ENCODE data around the gene UBA6. TPM values are rescaled to one million over a fixed set of nuclear protein-coding genes. Genes with fewer than 3 reads are reported as not detected.

UBA6 gene
- total and polyA plus RNA-seq, 7 donors = 3.3 to 37.9 (median 14.3) TPM

DNA sequence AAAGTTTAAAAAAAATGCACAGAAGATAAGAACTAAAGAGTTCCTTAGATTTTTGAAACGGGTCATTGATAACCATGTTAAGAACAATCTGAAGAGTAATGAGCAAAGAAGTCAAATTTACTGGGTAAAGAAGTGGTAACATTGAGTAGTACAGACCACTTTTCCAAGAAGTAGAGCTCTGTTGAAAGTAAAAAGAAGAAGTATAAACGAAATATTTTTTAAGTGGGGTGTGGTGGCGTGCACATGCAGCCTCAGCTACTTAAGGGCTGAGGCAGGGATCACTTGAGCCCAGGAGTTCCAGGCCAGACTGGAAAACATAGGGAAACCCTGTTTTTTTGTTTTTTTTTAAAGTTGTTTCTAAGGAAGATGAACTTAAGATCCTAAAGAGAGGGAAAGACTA, 68.5 kb downstream of the UBA6 start:
- Histone ChIP-seq H3K9me3 (no peaks in the 10 kb centered on the region), H3K27me3 (ENCODE audit: insufficient read depth in 3 of 3, low read length in 2 of 3) (no peaks in the 10 kb centered on the region), H3K36me3 (ENCODE audit: insufficient read depth in 1 of 2, low read depth in 1 of 2) (peaks cover 0 to 71% of the 10 kb centered on the region in 2 donors), H3K4me3 (no peak overlapping the region), H3K27ac (no peak overlapping the region), H3K4me1 (no peaks in the 10 kb centered on the region)
- TF ChIP-seq, protein P1, sequence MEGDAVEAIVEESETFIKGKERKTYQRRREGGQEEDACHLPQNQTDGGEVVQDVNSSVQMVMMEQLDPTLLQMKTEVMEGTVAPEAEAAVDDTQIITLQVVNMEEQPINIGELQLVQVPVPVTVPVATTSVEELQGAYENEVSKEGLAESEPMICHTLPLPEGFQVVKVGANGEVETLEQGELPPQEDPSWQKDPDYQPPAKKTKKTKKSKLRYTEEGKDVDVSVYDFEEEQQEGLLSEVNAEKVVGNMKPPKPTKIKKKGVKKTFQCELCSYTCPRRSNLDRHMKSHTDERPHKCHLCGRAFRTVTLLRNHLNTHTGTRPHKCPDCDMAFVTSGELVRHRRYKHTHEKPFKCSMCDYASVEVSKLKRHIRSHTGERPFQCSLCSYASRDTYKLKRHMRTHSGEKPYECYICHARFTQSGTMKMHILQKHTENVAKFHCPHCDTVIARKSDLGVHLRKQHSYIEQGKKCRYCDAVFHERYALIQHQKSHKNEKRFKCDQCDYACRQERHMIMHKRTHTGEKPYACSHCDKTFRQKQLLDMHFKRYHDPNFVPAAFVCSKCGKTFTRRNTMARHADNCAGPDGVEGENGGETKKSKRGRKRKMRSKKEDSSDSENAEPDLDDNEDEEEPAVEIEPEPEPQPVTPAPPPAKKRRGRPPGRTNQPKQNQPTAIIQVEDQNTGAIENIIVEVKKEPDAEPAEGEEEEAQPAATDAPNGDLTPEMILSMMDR (IDR thresholded peaks at IDR 0.05) = no peak
- DNase-seq (no peak), ATAC-seq (no peak)
- intact Hi-C loops (cut with DNase I) = loop anchor here in 1 of 2 donors (5.0 kb wide), 1 partner anchor 40 kb away; no protein-coding TSS in a partner anchor
- WGBS, 3 donors = 86 to 93% (median 89%) methylated on average over 3 of the region's 3 CpGs

DNA sequence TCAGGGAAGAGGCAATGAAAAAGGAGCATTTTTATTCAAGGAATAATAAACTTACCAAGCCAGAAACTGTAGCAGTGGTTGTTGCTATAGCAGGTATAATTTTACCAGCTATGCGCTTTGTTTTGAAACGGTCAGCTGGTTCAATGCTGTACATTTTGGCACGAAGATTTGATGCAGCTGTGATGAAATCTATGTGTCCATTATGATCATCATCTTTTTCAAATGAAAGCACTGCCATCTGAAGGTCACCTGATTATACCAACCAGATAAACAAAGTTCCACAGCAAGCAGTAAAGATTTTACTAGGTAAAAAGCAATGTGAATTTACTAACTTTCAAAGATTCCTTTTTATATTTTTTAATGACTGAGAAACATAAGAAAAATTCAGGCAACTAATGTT, 76.0 kb downstream of the UBA6 start:
- no peaks in the 10 kb centered on the region for H3K27me3 ChIP-seq (ENCODE audit: insufficient read depth in 3 of 3, low read length in 2 of 3)
- no peaks in the 10 kb centered on the region for H3K4me1 ChIP-seq
- intact Hi-C loops (cut with DNase I) = loop anchor here (5.0 to 10.0 kb wide), 3 partner anchors 42 to 130 kb away; no protein-coding TSS in a partner anchor
- H3K27ac ChIP-seq = no peak overlapping the region
- 55 to 59% (median 57%) methylated on average over 3 of the region's 3 CpGs for WGBS, 3 donors
- peaks cover 7 to 91% of the 10 kb centered on the region in 2 donors for H3K36me3 ChIP-seq (ENCODE audit: insufficient read depth in 1 of 2, low read depth in 1 of 2)
- H3K4me3 ChIP-seq = no peak overlapping the region
- DNase-seq = no peak
- H3K9me3 ChIP-seq = no peaks in the 10 kb centered on the region
- TF ChIP-seq, protein P1 (IDR thresholded peaks at IDR 0.05) = no peak
- no peak for ATAC-seq

DNA sequence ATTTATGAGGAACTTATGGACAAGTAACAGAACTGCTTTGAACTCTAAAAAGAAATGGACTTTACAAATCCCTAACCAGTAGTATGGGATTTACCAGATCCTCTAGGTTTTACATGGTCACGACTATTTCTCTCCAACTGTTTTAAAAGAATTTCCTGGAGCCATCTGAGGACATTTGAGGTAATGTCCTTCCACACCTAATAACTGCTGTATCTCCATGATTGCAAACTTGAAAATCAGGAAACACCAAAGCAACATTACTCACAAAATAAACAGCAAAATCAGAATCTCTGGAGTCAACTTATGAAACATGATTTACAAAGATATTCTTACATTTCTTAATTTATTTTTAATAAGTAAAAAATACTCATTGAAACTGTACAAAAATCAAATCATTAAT, 84.5 kb downstream of the UBA6 start:
- intact Hi-C loops (cut with DNase I) = no loop called here
- DNase-seq = no peak
- no peak for ATAC-seq
- Histone ChIP-seq H3K9me3 (no peaks in the 10 kb centered on the region), H3K4me1 (no peaks in the 10 kb centered on the region), H3K36me3 (ENCODE audit: insufficient read depth in 1 of 2, low read depth in 1 of 2) (peaks cover 0 to 52% of the 10 kb centered on the region in 2 donors), H3K27me3 (ENCODE audit: insufficient read depth in 3 of 3, low read length in 2 of 3) (no peaks in the 10 kb centered on the region), H3K4me3 (no peak overlapping the region), H3K27ac (no peak overlapping the region)
- TF ChIP-seq, protein P1 (IDR thresholded peaks at IDR 0.05) = no peak
- 55 to 69% (median 61%) methylated on average over 1 of the region's 1 CpG for WGBS, 3 donors

DNA sequence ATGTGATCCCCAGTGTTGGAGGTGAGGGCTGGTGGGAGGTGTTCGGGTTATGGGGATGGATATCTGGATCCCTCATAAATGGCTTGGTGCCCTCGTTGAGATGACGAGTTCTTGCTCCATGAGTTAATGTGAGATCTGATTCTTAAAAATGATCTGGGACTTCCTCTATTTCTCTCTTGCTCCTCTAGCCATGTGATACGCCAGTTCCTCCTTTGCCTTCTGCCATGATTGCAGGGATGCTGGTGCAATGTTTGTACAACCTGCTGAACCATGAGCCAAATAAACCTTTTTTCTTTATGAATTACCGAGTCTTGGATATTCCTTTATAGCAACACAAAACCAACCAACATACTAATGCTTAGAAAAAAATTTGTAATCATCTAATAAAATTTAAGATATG, 85.8 kb downstream of the UBA6 start:
- intact Hi-C loops (cut with DNase I) = no loop called here
- Histone ChIP-seq H3K27me3 (ENCODE audit: insufficient read depth in 3 of 3, low read length in 2 of 3) (no peaks in the 10 kb centered on the region), H3K4me3 (no peak overlapping the region), H3K27ac (no peak overlapping the region), H3K36me3 (ENCODE audit: insufficient read depth in 1 of 2, low read depth in 1 of 2) (peaks cover 0 to 38% of the 10 kb centered on the region in 2 donors), H3K4me1 (no peaks in the 10 kb centered on the region), H3K9me3 (peaks cover 6% of the 10 kb centered on the region)
- DNase-seq (no peak), ATAC-seq (no peak)
- TF ChIP-seq, protein P1 (IDR thresholded peaks at IDR 0.05) = no peak
- whole genome bisulfite sequencing, 3 donors = 93 to 97% (median 95%) methylated on average over 5 of the region's 5 CpGs

DNA sequence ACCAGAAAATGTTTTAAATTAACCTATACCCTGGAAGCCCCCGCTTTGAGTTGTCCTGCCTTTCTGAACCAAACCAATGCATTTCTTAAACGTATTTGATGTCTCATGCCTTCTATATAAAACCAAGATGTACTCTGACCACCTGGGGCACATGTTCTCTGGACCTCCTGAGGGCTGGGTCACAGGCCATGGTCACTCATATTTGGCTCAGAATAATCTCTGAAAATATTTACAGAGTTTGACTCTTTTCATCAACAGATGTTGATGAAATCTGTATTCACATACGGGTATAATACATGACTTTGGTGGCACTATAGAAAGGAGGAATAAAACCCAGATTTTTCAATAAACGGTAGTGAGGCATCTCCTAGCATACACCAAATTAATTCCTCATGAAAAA, 86.8 kb downstream of the UBA6 start:
- no peaks in the 10 kb centered on the region for H3K4me1 ChIP-seq
- no peak overlapping the region for H3K27ac ChIP-seq
- intact Hi-C loops (cut with DNase I) = no loop called here
- H3K27me3 ChIP-seq (ENCODE audit: insufficient read depth in 3 of 3, low read length in 2 of 3) = no peaks in the 10 kb centered on the region
- H3K9me3 ChIP-seq = peaks cover 9% of the 10 kb centered on the region
- TF ChIP-seq, protein P1 (IDR thresholded peaks at IDR 0.05) = no peak
- DNase-seq (no peak), ATAC-seq (no peak)
- peaks cover 0 to 29% of the 10 kb centered on the region in 2 donors for H3K36me3 ChIP-seq (ENCODE audit: insufficient read depth in 1 of 2, low read depth in 1 of 2)
- no peak overlapping the region for H3K4me3 ChIP-seq
- 95 to 97% (median 96%) methylated on average over 4 of the region's 4 CpGs for WGBS, 3 donors
